GM12878 (cell line): Measurements from ENCODE around the gene SERPINF2. TPM values are rescaled to one million over a fixed set of nuclear protein-coding genes. Genes with fewer than 3 reads are reported as not detected.
A peak's percentile ranks its signal among the peaks of the same experiment; 100 is the strongest.

Source experiments
- ATF7 ChIP-seq: fragments of 450-650 bp; IDR thresholded peaks from 2 replicates; pipeline ENCODE4 v1.6.1; 2016; ENCODE audit warnings: low read depth, mild to moderate bottlenecking
- CHD2 ChIP-seq: IDR thresholded peaks from 2 replicates; pipeline ENCODE4 v1.6.1; 2011; ENCODE audit warnings: low read depth, low read length, improper control_type of control experiment, borderline replicate concordance
- CREM ChIP-seq: IDR thresholded peaks from 2 replicates; pipeline ENCODE4 v1.6.1; 2014; ENCODE audit warnings: antibody characterized with exemption, low read depth
- EGR1 ChIP-seq, 2 experiments: IDR thresholded peaks; 1 replicate in 1 of 2; 2 replicates in 1 of 2; pipeline ENCODE4 v1.6.1; 2011 to 2012; ENCODE audit warnings: low read depth in 2 of 2, low read length in 2 of 2, borderline replicate concordance in 1 of 2, mild to moderate bottlenecking in 1 of 2, moderate library complexity in 1 of 2
- HCFC1 ChIP-seq: fragments of 150-350 bp; IDR thresholded peaks from 2 replicates; pipeline ENCODE4 v1.6.1; 2014; ENCODE audit warnings: low read length
- HDAC2 ChIP-seq: fragments of 200-600 bp; sonication (generic); IDR thresholded peaks from 2 replicates; pipeline ENCODE4 v1.6.1; 2017
- HDAC6 ChIP-seq: fragments of 200-600 bp; sonication (generic); IDR thresholded peaks from one replicate; pipeline ENCODE4 v1.8.0; 2017; ENCODE audit warnings: antibody characterized with exemption; ENCODE audit not compliant: unreplicated experiment
- MAX ChIP-seq: IDR thresholded peaks from 2 replicates; pipeline ENCODE4 v1.6.1; 2012; ENCODE audit warnings: low read depth, low read length, improper control_type of control experiment
- PAX5 ChIP-seq: IDR thresholded peaks from 2 replicates; pipeline ENCODE4 v1.6.1; 2011; ENCODE audit warnings: low read depth, low read length, borderline replicate concordance
- SRF ChIP-seq, 2 experiments: IDR thresholded peaks; 2 replicates each; pipeline ENCODE4 v1.6.1; 2011; ENCODE audit warnings: low read depth in 2 of 2, low read length in 2 of 2, mild to moderate bottlenecking in 1 of 2, moderate library complexity in 1 of 2
- TCF12 ChIP-seq: IDR thresholded peaks from 2 replicates; pipeline ENCODE4 v1.6.1; 2011; ENCODE audit warnings: low read depth, mild to moderate bottlenecking, low read length
- YY1 ChIP-seq: IDR thresholded peaks from 2 replicates; pipeline ENCODE4 v1.6.1; 2011; ENCODE audit warnings: low read depth, mild to moderate bottlenecking, low read length
- ZBTB40 ChIP-seq: fragments of 450-650 bp; IDR thresholded peaks from 2 replicates; pipeline ENCODE4 v1.6.1; 2016; ENCODE audit warnings: mild to moderate bottlenecking, moderate library complexity, borderline replicate concordance
- ZZZ3 ChIP-seq: IDR thresholded peaks from 2 replicates; pipeline ENCODE4 v1.6.1; 2011; ENCODE audit warnings: low read depth; ENCODE audit not compliant: control insufficient read depth, insufficient read length
- polyA plus RNA-seq, 11 experiments: library from polyadenylated mRNA; depleted of rRNA in 4 of 11; unstranded in 6 of 11; stranded (reverse) in 5 of 11; fragments of >200 nt; fragmentation: Nextera tagmentation in 4 of 11; fragmentation: Illumina TruSeq in 1 of 11; extraction: Ambion mirVana in 4 of 11; extraction: Trizol in 1 of 11; gene quantifications; 1 replicate in 1 of 11; 2 replicates in 10 of 11; pipeline versions ENCODE4 v1.2.1 to v1.2.3, GENCODE V29; 2011 to 2016; ENCODE audit warnings: inconsistent platforms in 2 of 11, missing spikeins in 2 of 11, low read depth in 1 of 11
- total RNA-seq, 4 experiments: library from RNA; depleted of rRNA in 3 of 4; stranded (reverse); fragments of >200 nt in 3 of 4; fragmentation: Illumina TruSeq in 1 of 4; extraction: Trizol in 1 of 4; gene quantifications; 2 replicates each; pipeline versions ENCODE4 v1.2.1 to v1.2.3, GENCODE V29; 2013 to 2021
- TF ChIP-seq, protein P1 (sequence below): fragments of 450-650 bp; IDR thresholded peaks from 2 replicates; pipeline ENCODE4 v1.6.1; 2016; ENCODE audit warnings: mild to moderate bottlenecking
- TF ChIP-seq, protein P2 (sequence below): fragments of 450-650 bp; IDR thresholded peaks from 2 replicates; pipeline ENCODE4 v1.6.1; 2017; ENCODE audit warnings: low read depth, mild to moderate bottlenecking, moderate library complexity
- TF ChIP-seq, protein P3 (sequence below): fragments of 450-650 bp; IDR thresholded peaks from 2 replicates; pipeline ENCODE4 v1.6.1; 2018; ENCODE audit warnings: mild to moderate bottlenecking, low read depth, moderate library complexity; ENCODE audit not compliant: partially characterized antibody

SERPINF2 gene
- total and polyA plus RNA-seq, 10 of the 15 experiments (the other 5 are each of a cell fraction or from before 2014, with no cell fraction given), result 0.04 to 0.21 (median 0.12) TPM; not detected in 6

- TF ChIP-seq, protein P1, sequence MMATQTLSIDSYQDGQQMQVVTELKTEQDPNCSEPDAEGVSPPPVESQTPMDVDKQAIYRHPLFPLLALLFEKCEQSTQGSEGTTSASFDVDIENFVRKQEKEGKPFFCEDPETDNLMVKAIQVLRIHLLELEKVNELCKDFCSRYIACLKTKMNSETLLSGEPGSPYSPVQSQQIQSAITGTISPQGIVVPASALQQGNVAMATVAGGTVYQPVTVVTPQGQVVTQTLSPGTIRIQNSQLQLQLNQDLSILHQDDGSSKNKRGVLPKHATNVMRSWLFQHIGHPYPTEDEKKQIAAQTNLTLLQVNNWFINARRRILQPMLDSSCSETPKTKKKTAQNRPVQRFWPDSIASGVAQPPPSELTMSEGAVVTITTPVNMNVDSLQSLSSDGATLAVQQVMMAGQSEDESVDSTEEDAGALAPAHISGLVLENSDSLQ, result 0 out of 2 replicates have a peak, but pooled peaks have one; percentile 27
- TF ChIP-seq PAX5 (peak; percentile 66; the same call in 1 of the 2 replicates), HCFC1 (no peak), MAX (no peak), ZZZ3 (no peak), YY1 (peak; percentile 54; the same call in 1 of the 2 replicates), HDAC6 (no peak), ZBTB40 (no peak), EGR1 (IDR thresholded peaks at IDR 0.05; ENCODE audit: borderline replicate concordance in 1 of 2, low read depth in 2 of 2, low read length in 2 of 2) (peak in 1 of 2 experiments; percentile 84; a peak in 2 of 3 replicates), ATF7 (0 out of 2 replicates have a peak, but pooled peaks have one; percentile 25), SRF (IDR thresholded peaks at IDR 0.05; ENCODE audit: low read depth in 2 of 2, low read length in 2 of 2) (no peak), TCF12 (peak; percentile 73), CHD2 (peak; percentile 88; the same call in 1 of the 2 replicates), HDAC2 (no peak), CREM (no peak)
- TF ChIP-seq, protein P2, sequence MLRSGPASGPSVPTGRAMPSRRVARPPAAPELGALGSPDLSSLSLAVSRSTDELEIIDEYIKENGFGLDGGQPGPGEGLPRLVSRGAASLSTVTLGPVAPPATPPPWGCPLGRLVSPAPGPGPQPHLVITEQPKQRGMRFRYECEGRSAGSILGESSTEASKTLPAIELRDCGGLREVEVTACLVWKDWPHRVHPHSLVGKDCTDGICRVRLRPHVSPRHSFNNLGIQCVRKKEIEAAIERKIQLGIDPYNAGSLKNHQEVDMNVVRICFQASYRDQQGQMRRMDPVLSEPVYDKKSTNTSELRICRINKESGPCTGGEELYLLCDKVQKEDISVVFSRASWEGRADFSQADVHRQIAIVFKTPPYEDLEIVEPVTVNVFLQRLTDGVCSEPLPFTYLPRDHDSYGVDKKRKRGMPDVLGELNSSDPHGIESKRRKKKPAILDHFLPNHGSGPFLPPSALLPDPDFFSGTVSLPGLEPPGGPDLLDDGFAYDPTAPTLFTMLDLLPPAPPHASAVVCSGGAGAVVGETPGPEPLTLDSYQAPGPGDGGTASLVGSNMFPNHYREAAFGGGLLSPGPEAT, result peak; percentile 94
- TF ChIP-seq, protein P3, sequence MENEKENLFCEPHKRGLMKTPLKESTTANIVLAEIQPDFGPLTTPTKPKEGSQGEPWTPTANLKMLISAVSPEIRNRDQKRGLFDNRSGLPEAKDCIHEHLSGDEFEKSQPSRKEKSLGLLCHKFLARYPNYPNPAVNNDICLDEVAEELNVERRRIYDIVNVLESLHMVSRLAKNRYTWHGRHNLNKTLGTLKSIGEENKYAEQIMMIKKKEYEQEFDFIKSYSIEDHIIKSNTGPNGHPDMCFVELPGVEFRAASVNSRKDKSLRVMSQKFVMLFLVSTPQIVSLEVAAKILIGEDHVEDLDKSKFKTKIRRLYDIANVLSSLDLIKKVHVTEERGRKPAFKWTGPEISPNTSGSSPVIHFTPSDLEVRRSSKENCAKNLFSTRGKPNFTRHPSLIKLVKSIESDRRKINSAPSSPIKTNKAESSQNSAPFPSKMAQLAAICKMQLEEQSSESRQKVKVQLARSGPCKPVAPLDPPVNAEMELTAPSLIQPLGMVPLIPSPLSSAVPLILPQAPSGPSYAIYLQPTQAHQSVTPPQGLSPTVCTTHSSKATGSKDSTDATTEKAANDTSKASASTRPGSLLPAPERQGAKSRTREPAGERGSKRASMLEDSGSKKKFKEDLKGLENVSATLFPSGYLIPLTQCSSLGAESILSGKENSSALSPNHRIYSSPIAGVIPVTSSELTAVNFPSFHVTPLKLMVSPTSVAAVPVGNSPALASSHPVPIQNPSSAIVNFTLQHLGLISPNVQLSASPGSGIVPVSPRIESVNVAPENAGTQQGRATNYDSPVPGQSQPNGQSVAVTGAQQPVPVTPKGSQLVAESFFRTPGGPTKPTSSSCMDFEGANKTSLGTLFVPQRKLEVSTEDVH, result no peak
Observed at GRCh38 chr17:1736348-1737281, 6.1 kb upstream of the SERPINF2 start (continued).
